SU-DHL-6 (cell line): ENCODE results near the gene TSHZ3.

Source experiments
- H2AFZ ChIP-seq: fragments of 200-600 bp; sonication (generic); 2 replicates; pipeline ENCODE4 v1.6.1; 2014; ENCODE audit warnings: low read depth, mild to moderate bottlenecking, moderate library complexity, mixed read lengths, antibody characterized with exemption, low read length; ENCODE audit not compliant: severe bottlenecking
- H3F3A ChIP-seq: fragments of 200-600 bp; shearing (Covaris generic); 2 replicates; pipeline ENCODE4 v1.6.0; 2016; ENCODE audit warnings: antibody characterized with exemption, mild to moderate bottlenecking; ENCODE audit not compliant: insufficient read depth
- H3K27ac ChIP-seq: fragments of 200-600 bp; sonication (generic); 2 replicates; pipeline ENCODE4 v1.5.1; 2016; ENCODE audit warnings: low read depth, mild to moderate bottlenecking, low read length, moderate library complexity, mixed read lengths
- H3K27me3 ChIP-seq: fragments of 200-600 bp; sonication (generic), shearing (Covaris generic); 2 replicates; pipeline ENCODE4 v1.6.0; 2014; ENCODE audit warnings: mild to moderate bottlenecking, low read length
- H3K36me3 ChIP-seq: fragments of 200-600 bp; sonication (generic); 2 replicates; pipeline ENCODE4 v1.6.1; 2014; ENCODE audit warnings: mild to moderate bottlenecking, low read length, mixed read lengths
- H3K4me2 ChIP-seq: fragments of 300-600, 200-600 bp; shearing (Covaris generic), sonication (generic); 2 replicates; pipeline ENCODE4 v1.6.0; 2014; ENCODE audit warnings: low read length, low read depth, mild to moderate bottlenecking; ENCODE audit not compliant: poor library complexity, severe bottlenecking
- H3K4me3 ChIP-seq: fragments of 200-600 bp; sonication (generic); 2 replicates; pipeline ENCODE4 v1.5.1; 2014; ENCODE audit warnings: antibody characterized with exemption, low read length, mild to moderate bottlenecking, mixed read lengths; ENCODE audit not compliant: insufficient read depth, poor library complexity, severe bottlenecking
- H3K79me2 ChIP-seq: fragments of 200-600 bp; sonication (generic); 2 replicates; pipeline ENCODE4 v1.6.1; 2014; ENCODE audit warnings: mild to moderate bottlenecking, low read length, moderate library complexity; ENCODE audit not compliant: insufficient read depth
- H3K9ac ChIP-seq: fragments of 200-600 bp; sonication (generic); 2 replicates; pipeline ENCODE4 v1.7.0; 2014; ENCODE audit warnings: mild to moderate bottlenecking, low read length
- H3K9me2 ChIP-seq: fragments of 200-600 bp; sonication (generic); replicated peaks from 2 replicates; pipeline ENCODE4 v1.6.1; 2014; ENCODE audit warnings: low read length; ENCODE audit not compliant: insufficient read depth
- H3K9me3 ChIP-seq: fragments of 200-600 bp; sonication (generic); 2 replicates; pipeline ENCODE4 v1.6.1; 2014; ENCODE audit warnings: low read length, mixed read lengths; ENCODE audit not compliant: insufficient read depth
- H4K20me1 ChIP-seq: fragments of 200-600 bp; sonication (generic); 2 replicates; pipeline ENCODE4 v1.6.1; 2014; ENCODE audit warnings: low read depth, mild to moderate bottlenecking, antibody characterized with exemption, low read length, moderate library complexity, mixed read lengths
- CTCF ChIP-seq: fragments of 200-600 bp; sonication (generic); IDR thresholded peaks from one replicate; pipeline ENCODE4 v1.5.1; 2017; ENCODE audit warnings: antibody characterized with exemption, mild to moderate bottlenecking, low read length, moderate library complexity; ENCODE audit not compliant: insufficient read depth, poor library complexity, severe bottlenecking
- EZH2phosphoT487 ChIP-seq: fragments of 200-600 bp; sonication (generic), shearing (Covaris generic); conservative IDR thresholded peaks from 2 replicates; pipeline ENCODE4 v1.6.1; 2018; ENCODE audit warnings: mild to moderate bottlenecking, antibody characterized with exemption, low read length, moderate library complexity, mixed read lengths

TSHZ3 gene

GRCh38 chr19:31349160-31349881 lies at the start of gene TSHZ3:
TSHZ3 (minus strand) TSS chr19:31349436; CDS start chr19:31349219, 217 bp downstream.
- Histone ChIP-seq H3K4me3 (no peak within 1 kb of the TSS), H3K9me2 (no peaks in the 10 kb centered on the region), H2AFZ (no peak within 1 kb of the TSS), H3K9ac (no peak within 1 kb of the TSS), H3K4me2 (no peak within 1 kb of the TSS), H3K27ac (no peak within 1 kb of the TSS), H3K9me3 (no peaks in the 10 kb centered on the region), H4K20me1 (no peaks in the 10 kb centered on the region), H3F3A (no peaks in the 10 kb centered on the region), H3K36me3 (no peaks in the 10 kb centered on the region), H3K79me2 (no peaks in the 10 kb centered on the region), H3K27me3 (no peaks in the 10 kb centered on the region)
- TF ChIP-seq CTCF (no peak), EZH2phosphoT487 (no peak)

GRCh38 chr19:31397308-31397707 lies 48.1 kb upstream of the TSHZ3 start:
- Histone ChIP-seq H3K27ac (no peak overlapping the region), H3K27me3 (no peaks in the 10 kb centered on the region), H3K4me3 (no peak overlapping the region), H3K9me2 (no peaks in the 10 kb centered on the region), H3K9ac (no peak overlapping the region), H2AFZ (no peak overlapping the region), H3K79me2 (no peaks in the 10 kb centered on the region), H3K9me3 (no peaks in the 10 kb centered on the region), H4K20me1 (no peaks in the 10 kb centered on the region), H3K36me3 (no peaks in the 10 kb centered on the region), H3K4me2 (no peak overlapping the region), H3F3A (no peaks in the 10 kb centered on the region)
- TF ChIP-seq CTCF (no peak), EZH2phosphoT487 (no peak)

- Histone ChIP-seq H2AFZ (no peak overlapping the region), H3K9me3 (no peaks in the 10 kb centered on the region), H3K4me2 (no peak overlapping the region), H3K27ac (no peak overlapping the region), H3K9ac (no peak overlapping the region), H3K27me3 (no peaks in the 10 kb centered on the region), H4K20me1 (no peaks in the 10 kb centered on the region), H3F3A (no peaks in the 10 kb centered on the region), H3K79me2 (no peaks in the 10 kb centered on the region), H3K4me3 (no peak overlapping the region), H3K9me2 (no peaks in the 10 kb centered on the region), H3K36me3 (no peaks in the 10 kb centered on the region)
- TF ChIP-seq CTCF (no peak), EZH2phosphoT487 (no peak)
Observed at GRCh38 chr19:31392464-31392863, 43.2 kb upstream of the TSHZ3 start.
